ENCODE measurements around the gene ATG5.

Gene ATG5
- long read RNA-seq, donor 1, transcript ATG5-204 (8 exons, 3,216 nt) = major isoform, 17 of 20 reads
- long read RNA-seq, donor 1, partial matches to known transcripts = 0 of 20 reads
- long read RNA-seq, donor 1, other reads (novel, unspliced or antisense) = 0 of 20 reads
- long read RNA-seq, donor 2, transcript ATG5-204 (8 exons, 3,216 nt) = major isoform, 6 of 9 reads
- long read RNA-seq, donor 2, partial matches to known transcripts = 0 of 9 reads
- long read RNA-seq, donor 2, other reads (novel, unspliced or antisense) = 0 of 9 reads
- long read RNA-seq, donor 3, partial matches to known transcripts = 0 of 3 reads
- long read RNA-seq, donor 3, other reads (novel, unspliced or antisense) = 0 of 3 reads
- long read RNA-seq, donor 4, transcript ATG5-204 (8 exons, 3,216 nt) = major isoform, 8 of 9 reads
- long read RNA-seq, donor 4, partial matches to known transcripts = 0 of 9 reads
- long read RNA-seq, donor 4, other reads (novel, unspliced or antisense) = 0 of 9 reads
- long read RNA-seq, donor 5, transcript ATG5-204 (8 exons, 3,216 nt) = major isoform, 15 of 18 reads
- long read RNA-seq, donor 5, partial matches to known transcripts = 0 of 18 reads
- long read RNA-seq, donor 5, other reads (novel, unspliced or antisense) = 0 of 18 reads
- long read RNA-seq, donor 6, transcript ATG5-204 (8 exons, 3,216 nt) = major isoform, 5 of 7 reads
- long read RNA-seq, donor 6, partial matches to known transcripts = 0 of 7 reads
- long read RNA-seq, donor 6, other reads (novel, unspliced or antisense) = 0 of 7 reads
- long read RNA-seq, donor 7, transcript ATG5-204 (8 exons, 3,216 nt) = major isoform, 11 of 14 reads
- long read RNA-seq, donor 7, partial matches to known transcripts = 0 of 14 reads
- long read RNA-seq, donor 7, other reads (novel, unspliced or antisense) = 0 of 14 reads
- long read RNA-seq, donor 8, transcript ATG5-204 (8 exons, 3,216 nt) = major isoform, 11 of 15 reads
- long read RNA-seq, donor 8, partial matches to known transcripts = 0 of 15 reads
- long read RNA-seq, donor 8, other reads (novel, unspliced or antisense) = 0 of 15 reads

DNA sequence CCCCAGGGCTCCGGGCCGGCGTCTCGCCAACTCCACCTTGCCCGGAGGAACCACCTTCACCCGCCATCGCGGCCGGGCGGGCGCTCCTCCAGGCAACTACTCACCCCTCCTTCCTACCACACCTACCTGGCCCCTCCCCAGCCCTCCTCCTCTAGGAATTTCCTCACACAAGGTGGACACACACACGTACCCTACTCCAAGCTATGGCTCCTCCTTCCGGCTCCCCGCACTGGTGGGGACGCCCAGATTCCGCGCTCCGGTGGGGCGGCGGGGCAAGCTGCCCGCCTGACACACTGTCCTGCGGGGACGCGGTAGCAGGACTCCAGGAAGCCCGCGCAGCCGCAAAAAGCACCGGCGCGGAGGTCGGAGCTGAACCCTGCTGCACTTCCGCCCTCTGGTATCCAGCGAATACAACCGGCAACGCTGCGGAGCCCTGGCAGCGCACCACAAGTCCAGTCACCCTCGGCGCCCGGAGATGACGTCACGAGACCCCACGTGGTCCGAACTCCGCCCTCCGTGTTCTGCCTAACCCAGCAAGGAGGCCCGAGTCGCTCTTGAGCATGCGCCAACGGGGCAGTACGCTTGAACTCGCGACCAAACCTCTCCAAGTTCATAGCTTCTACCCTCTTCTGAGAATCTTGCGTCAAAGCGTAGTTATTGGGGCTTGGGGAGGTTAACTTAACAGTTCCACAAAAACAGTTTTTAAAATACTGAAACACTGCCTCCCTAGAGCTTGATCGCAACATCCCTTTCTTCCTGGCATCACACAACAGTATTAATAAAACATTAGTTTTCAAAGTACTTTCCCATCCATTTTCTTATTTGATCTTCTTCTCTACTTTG is at the start of gene ATG5:
ATG5 (minus strand) TSS at position 425 of the 843 bp plus-strand sequence. CDS start 9,552 bp downstream, outside the sequence.
- DNase-seq = peak; percentile 94

DNA sequence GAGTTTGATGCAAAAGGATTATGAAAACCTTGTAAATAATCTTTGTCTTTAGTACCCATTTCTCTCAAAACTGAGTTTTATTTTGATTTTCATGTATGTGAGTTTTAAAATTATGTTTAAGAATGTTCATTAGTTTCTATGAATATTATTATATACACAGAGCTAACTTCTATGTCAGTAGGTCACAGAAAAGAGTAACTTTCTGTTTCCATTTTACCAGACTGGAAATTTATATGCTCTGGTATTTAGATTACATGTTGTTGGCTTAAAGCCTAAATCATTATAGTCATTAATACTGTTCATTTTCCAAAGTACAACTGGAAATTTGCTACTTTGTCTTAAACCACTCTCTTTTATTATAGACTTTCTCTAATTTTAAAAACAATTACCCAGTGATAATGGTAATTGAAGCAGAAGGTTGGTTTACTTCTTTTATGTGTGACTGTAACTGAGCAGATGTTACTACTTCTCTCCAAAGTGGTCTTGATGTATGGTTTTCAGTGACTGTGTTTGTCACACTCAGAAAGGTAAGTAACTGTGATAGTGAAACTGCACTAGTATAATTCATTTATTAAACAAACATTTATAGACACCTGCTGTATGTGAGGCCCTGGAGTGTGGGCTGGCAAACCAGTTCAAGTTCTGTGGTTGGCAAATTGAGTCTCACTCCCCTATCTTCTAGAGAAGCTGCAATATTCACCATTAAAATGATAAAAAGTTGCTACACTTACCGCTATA is 48.1 kb upstream of the ATG5 start:
- no peak for DNase-seq

DNA sequence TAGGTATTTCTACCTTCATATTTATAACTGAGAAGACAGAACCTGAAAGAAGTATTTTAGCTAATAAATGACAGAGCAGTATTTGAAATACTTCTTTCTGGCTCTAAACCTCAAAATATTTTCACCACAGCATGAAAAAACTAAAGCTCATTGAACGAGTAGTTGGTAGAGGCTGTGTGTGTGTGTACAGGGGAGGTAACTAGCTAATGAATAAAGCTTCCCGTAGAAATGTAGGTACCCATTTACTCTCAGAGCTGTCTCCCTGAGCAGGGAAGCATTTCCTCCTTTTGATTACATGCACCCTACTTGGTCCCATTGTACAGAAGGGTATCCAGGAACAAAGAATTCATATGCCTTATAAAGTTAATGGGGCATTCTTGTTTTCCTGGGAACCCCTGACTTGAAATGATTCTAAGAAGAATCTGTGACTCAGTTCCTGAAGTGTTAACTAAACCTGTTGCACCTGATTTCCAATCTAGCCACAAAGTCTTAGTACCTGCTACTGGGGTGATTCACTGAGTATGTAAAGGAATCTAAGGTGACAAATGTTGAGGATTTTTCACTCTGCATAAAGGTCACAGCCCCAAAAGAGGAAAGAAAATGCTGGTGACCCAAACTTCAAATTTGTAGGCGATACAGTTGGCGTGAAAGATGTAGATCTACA is 47.4 kb upstream of the ATG5 start:
- DNase-seq = no peak

DNA sequence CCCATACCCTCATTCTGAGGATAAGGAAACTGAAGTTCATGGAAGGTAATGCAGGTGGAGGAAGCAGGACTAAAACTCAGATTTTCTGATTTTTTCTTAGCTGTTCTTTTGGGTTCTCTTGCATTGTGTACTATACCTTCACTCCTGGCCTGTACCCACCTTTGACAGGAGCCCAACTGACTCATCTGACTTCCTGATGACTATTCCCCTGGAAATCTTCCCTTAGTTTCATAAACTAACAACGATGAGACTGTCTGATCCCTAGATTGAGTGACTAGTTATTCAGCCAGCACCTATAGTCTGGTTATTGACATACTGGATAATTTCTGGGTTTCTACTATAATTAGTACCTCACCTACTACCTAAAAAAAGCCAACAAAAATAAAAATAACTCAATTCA is 45.1 kb upstream of the ATG5 start:
- no peak for DNase-seq

DNA sequence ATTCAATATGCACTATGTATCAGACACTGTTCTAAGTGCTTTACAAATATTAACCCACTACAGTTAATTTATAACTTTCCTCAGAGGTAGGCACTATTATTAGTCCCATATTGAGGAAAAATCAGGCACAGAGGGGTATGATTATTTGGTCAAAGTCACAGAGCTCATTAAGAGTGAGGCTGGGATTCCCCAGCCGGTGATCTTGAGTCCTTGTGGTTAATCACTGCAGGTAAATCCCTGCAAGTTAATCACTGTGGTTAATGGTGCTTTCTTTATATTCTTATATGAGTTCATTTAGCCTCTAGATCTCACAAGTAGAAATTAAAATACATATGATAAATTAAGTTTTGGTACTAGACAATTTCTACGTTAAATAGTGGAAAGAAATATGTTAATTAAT is 44.2 kb upstream of the ATG5 start:
- DNase-seq = no peak

DNA sequence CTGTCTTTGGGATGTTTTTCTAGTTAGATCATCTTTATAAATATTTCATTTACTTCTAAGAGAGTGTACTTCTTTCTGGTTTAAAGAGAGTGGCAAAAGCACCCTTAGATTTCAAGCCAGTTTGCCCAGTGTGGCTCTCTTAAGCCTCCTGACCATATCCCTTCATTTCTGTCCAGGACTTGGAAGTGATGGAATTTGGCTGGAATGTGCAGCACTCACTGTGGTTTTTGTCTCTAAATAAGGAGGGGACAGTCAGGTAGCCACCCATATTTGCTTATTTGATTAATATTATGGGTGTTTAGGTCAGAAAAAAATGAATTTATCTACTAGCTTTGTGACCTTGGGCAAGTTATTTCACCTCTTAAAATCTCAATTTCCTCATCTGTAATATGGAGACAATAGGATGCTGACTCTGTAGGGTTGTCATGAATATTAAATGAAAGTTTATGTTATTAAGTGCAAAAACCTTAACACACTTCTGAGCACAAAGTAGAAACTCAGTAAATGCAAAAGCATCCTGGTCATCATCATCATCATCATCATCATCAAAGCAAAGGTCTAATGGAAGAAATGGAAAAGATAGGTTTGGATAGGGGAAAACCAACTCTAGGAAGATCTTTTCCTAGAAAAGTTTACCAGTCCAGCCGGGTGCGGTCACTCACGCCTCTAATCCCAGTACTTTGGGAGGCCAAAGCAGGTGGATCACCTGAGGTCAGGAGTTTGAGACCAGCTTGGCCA is 38.0 kb upstream of the ATG5 start:
- no peak for DNase-seq

DNA sequence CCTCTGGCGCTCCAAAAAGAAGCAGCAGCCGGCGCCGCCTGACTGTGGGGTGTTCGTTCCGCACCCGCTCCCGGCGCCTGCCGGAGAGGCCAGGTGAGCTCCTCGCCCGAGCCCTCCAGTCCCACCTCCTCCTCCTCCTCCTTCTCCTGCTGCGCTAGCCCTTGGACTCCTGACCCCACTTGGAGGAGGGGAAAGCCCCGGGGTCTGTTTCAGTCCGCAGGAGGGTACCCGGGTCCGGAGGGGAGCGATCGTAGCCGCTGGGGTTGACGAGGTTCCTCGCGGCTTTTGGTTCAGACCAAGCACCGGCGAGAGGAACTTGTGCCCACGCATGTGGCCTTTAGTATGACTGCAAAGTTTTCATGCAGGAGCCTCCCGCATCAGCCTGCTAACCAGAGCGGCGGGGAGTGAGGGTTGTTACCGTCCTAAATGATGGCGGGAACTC is 35.5 kb upstream of the ATG5 start:
- DNase-seq = peak; percentile 71

DNA sequence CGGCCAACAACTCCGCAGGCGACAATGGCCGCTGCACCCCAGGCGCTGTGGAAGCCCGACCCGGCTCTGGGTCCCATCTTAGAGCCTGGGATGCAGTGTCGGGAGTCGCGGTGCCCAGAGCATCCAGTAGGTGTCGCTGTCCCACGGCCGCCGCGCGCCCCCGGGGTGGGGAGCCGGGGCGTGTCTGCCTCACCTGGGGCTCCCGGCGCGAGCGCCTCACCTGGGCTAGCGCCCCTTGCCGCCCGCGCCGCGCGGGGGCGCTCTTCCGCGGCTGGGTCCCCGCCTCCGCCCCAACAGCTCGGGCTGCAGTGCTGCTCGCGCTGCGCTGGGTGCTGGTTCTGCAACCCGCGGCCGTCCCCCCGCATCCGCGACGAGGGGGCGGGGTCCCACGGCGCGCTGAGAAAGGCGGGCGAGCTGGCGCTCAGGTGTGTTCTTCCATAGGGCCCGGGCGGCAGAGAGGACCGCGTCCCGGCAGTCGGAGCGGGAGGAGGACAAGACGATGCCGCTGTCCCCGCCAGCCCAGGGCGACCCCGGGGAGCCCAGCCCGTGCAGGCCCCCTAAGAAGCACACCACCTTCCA is 34.9 kb upstream of the ATG5 start, which contains the start of gene CRYBG1:
CRYBG1 (plus strand) TSS at position 308 of the 579 bp plus-strand sequence; CDS start at position 500, 192 bp downstream.
- peak; percentile 75 for DNase-seq

DNA sequence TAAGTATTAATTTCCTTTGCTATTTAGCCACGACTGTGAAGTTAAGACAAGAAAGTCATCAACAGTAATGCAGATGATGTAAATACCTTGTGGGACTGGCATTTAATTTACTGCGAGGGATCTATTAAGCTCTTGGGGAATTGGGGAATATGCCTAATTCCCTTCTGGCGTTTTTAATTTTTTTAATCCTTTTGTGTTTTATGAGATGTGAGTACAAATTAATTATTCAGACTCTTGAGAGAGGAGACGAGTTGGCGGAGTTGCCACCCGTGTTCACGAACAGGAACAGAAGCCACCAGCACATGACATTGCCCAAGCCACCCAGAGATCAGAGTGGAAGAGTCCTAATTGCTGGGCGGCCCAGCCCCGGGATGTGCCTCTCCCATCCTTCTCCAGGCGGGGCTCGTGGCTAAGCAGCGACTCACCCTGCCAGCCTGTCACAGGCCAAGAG is 34.4 kb upstream of the ATG5 start:
- DNase-seq = no peak

DNA sequence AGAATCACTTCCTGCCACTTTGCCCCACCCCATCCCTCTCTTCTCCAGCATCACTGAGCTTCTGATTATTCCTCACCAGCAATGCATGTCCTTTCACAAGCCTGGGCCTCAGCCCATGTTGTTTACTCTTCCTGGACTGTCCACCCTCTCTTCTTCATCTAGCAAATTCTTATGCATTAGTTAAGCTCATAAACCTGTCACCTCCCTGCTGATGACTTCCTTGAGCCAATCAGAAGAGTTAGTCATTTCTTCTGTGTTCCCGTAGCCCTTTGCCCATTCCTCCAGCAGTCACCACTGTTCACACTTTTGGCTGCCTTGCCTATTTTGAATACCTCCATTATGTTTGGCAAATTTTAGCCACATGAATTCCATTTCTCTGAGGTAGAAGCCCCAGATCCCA is 30.8 kb upstream of the ATG5 start:
- DNase-seq = no peak

DNA sequence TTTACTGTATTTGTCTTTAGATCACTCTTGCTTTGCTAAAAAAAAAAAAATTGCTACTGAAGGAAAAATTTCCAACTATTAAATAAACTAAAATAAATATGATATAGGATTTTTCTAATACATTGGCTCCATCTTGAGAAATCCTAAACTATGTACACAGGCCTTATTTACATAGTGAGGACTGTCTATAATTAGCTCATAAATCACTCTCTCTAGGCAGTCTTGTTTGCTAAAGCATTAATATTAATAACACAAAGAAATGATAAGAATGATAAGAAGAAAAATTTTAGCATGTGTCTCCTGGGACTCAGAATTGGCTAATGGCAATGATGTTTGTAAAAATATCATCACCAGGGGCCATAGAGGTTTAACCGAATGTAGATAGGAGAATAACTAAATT is 21.7 kb upstream of the ATG5 start:
- DNase-seq = no peak

DNA sequence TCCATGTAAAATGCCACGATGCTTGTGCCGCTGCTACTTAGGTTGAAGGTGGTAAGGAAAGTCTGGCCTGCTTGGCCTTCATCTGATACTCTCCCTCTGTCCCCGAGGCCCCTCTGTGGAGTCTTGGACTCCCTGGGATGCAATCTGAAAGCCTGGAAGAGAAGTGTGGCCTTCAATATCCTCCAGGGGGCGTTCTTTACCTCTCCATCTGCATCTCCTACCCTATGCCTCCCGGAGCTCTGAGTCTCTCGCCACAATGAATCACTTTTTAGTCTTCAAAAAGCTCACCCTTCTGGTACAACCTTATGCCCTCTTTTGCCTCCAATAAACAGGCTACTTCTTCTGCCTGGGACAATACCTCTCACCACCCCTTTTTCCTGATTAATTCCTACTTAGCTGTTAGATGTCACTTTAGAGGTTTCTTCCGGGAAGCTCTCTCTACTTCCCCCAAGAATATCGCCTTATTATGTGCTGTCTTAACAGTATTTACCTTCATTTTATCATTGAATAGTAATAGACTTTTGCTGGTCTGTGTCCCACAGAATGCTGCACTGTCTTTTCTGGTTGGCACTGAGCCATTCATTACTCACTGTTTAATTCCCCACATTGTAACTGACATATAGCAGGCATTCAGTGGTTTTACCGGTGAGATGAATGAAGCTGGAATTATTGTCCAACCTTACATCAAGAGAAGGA is 13.9 kb upstream of the ATG5 start:
- peak; percentile 29 for DNase-seq

DNA sequence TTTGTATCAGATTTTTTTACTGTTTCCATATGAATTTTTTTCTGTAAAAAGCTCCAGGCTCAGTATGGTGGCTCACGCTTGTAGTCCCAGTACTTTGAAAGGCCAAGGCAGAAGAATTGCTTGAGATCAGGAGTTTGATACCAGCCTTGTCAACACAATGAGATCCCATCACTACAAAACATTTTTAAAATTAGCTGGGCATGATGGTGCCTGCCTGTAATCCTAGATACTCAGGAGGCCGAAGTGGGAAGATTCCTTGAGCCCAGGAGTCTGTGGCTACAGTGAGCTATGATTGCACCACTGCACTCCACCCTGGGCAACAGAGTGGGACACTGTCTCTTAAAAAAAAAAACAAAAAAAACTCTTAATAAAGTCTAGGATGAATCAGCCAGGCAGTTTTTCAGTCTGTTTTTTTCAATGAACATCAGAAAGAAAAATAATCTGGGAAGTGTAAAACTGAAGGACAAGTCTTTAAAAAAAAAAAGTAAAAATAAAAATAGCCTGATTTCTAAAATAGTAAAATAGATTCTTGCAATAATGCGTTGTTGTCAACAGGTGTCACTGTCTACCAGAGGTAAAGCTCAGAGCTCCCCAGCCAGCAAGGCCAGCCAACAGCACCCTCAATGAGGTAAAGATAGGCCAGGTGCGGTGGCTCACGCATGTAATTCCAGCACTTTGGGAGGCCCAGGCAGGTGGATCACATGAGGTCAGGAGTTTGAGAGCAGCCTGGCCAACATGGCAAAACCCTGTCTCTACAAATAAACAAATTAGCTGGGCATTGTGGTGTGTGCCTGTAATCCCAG is 9.3 kb upstream of the ATG5 start:
- no peak for DNase-seq

DNA sequence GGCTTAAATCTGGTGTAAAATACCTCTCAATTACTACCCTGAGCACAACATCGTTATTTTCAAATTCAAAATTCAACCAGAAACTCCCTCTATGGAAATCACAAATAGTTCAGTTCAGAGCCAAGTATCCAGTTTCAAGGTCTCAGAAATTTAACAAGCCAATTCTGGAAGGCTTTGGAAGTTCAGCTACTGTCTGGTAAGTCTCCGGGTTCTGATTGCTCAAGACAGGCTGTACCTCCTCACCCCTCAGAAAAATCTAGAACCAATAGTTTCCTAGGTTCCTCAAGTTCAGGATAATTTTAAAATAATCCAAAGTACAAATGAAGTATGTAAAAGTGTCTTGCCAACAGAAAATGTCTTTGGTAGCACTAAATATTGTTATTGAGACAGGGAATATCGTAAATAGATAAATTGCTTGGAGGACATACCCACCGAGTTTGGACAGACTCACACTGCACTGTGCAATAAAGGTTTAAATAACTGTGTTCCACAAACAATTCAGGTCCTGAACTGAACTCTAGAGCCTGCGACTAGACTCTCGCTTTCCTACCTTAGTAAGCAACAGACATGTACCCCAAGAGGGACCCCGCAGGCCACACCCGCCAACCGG is 729 bp downstream of the ATG5 start:
- no peak for DNase-seq

DNA sequence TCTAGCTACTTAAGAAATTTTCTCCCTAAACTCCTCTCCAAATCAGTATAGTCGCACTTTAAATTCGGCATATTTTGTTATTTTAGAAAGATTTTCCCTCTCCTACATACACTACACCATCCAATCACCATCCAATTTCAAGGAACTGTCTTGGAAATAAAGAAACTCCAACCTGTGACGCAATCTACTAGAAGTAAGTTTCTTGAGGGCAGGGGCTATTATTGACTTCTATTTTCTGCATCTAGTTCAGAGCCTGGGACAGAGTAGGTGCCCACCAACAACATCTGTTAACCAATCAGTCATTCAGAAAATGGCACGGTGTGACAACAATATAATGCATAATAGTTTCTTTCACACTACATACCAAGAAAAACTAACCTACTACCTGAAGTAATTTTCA is 3.6 kb downstream of the ATG5 start:
- DNase-seq = no peak

DNA sequence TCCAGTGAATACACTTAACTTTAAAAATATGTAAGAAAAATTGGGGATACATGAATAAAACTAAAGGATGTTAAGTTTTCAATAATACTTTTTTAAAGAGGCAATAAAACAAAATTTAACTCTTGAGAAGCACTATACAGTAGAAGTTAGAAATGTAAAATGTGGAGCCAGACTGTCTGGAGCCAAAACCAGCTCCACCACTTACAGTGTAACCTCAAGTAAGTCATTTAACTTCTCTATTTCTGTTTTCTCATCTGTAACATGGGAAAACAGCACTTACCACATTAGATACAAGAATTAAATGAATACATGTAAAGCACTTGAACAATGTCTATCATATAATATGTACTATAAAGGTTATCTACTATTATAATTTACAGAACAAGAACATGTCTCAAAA is 6.7 kb downstream of the ATG5 start:
- no peak for DNase-seq

DNA sequence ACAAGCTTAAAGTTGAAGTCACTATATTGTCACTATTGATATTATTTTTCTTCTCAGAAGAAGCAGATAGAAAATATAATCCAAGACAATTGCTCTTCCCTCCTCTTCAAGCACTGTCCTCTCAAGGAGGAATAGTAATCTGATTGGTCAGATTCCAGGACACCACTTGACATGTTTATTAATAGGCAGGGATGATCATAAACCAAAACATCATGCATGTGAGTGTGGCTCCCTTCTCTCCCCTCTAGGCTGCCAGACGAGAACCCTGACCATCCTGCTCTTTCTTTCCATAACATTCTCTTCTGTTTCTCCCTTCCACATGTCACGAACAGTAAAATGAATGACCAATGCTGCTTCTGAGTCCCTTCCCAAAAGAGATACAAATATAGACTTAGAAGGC is 7.5 kb downstream of the ATG5 start:
- no peak for DNase-seq

All from right kidney (tissue), 9 donors.